GM12875 (cell line): ENCODE data around the gene CCDC192.

Experiments
- H3K4me3 ChIP-seq: one replicate; pipeline ENCODE4 v1.5.1; 2011; ENCODE audit warnings: low read depth, low read length, control low read depth
- CTCF ChIP-seq: IDR thresholded peaks from 2 replicates; pipeline ENCODE4 v1.5.1; 2011; ENCODE audit warnings: low read depth, mild to moderate bottlenecking, control low read depth, inconsistent platforms, low read length, moderate library complexity, borderline replicate concordance; ENCODE audit not compliant: insufficient read depth

Gene CCDC192

GRCh38 chr5:127950707-127951391 lies 247.7 kb downstream of the CCDC192 start:
- TF ChIP-seq CTCF = no peak

GRCh38 chr5:127951791-127952190 lies 248.6 kb downstream of the CCDC192 start:
- TF ChIP-seq CTCF = no peak
- H3K4me3 ChIP-seq = no peak overlapping the region

More at GRCh38 chr5:127950707-127951391, 247.7 kb downstream of the CCDC192 start:
- H3K4me3 ChIP-seq = no peak overlapping the region

- no peak for TF ChIP-seq CTCF
- no peak overlapping the region for H3K4me3 ChIP-seq
These were observed 254.0 kb downstream of the CCDC192 start for GRCh38 chr5:127957183-127957582.

GRCh38 chr5:127957701-127958239 lies 254.6 kb downstream of the CCDC192 start:
- no peak for TF ChIP-seq CTCF
- no peak overlapping the region for H3K4me3 ChIP-seq

DNA sequence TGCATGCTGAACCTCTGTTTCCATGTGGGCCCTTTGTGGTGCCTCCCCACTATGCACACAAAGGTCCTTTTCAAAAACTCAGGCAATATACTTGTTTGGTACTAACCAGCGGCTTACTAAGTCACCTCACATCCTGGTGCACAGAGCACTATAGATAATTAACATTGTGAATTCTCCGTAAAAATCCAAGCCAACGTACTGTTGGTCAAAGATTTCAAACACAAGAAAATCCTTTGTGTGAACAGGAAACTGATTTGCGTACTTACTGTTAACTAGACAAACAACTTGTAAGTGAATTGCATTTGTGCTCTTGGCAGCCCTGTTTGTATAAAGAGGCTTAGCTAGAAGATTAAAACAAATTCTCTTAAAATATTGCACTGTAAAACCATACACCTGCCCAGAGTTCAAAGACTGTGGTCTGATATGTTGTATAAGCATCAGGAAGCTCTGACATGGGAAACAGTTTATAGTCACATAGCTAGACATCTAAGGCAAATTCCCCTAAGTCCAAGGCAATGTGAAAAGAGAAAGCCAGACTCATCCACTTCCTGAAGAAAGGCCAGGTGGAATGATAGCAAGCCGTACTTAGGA lies 255.3 kb downstream of the CCDC192 start:
- no peak overlapping the region for H3K4me3 ChIP-seq
- no peak for TF ChIP-seq CTCF

DNA sequence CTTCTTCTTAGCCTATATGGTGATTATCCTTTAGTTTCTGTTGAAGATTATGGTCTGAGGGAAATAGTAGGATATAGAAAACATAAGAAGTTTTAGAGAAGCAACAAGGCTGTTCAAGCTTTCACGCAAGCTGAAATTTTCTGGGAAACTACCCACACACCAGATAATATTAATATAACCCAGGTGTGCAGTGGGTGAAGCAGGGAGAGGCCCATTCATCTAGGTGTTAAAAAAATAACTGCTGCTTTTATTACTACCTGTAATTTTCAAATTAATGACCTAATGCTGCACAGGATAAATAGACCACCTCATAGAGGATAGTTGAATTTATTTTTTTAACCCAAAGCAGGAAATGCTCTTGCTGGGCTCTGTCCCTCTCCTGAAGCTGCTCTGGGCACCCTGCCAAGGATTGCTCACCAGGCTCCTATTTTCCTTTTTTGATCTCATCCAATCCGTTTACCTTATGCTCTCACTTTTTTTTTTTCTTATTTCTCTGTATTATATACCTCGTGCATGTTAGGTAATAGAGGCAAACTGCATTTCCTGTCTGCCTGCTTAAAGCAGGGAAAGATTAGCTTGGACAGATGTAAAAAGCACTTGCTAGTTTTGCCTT lies 256.1 kb downstream of the CCDC192 start:
- H3K4me3 ChIP-seq = no peak overlapping the region
- TF ChIP-seq CTCF = no peak

GRCh38 chr5:127960270-127960691 lies 257.1 kb downstream of the CCDC192 start:
- H3K4me3 ChIP-seq = no peak overlapping the region
- TF ChIP-seq CTCF = no peak
